Neural progenitor cell (in vitro differentiated cells): Measurements from ENCODE around the gene DDX11.
"Not testable (repeated sequence)": the region's sequence is repeated elsewhere in the genome, so short reads cannot be mapped to it uniquely, and the experiment has no call there.

Experiments used
- CTCF ChIP-seq: fragments of 200-600 bp; sonication (generic); IDR thresholded peaks from 2 replicates; pipeline ENCODE4 v1.5.1; 2017; ENCODE audit warnings: antibody characterized with exemption, mild to moderate bottlenecking
- EZH2 ChIP-seq: fragments of 200-600 bp; sonication (generic); IDR thresholded peaks from 2 replicates; pipeline ENCODE4 v1.6.1; 2017; ENCODE audit warnings: antibody characterized with exemption, mild to moderate bottlenecking, moderate library complexity
- EZH2phosphoT487 ChIP-seq: fragments of 200-600 bp; sonication (generic); IDR thresholded peaks from 2 replicates; pipeline ENCODE4 v1.6.1; 2017; ENCODE audit warnings: antibody characterized with exemption

- TF ChIP-seq CTCF, EZH2, EZH2phosphoT487: not testable (repeated sequence)
Observed at GRCh38 chr12:31052121-31052520, 21.5 kb upstream of the DDX11 start.
